HG03460 (cell line): ENCODE measurements around the gene GALNT8.
"Not testable (repeated sequence)": the region's sequence is repeated elsewhere in the genome, so short reads cannot be mapped to it uniquely, and the experiment has no call there.

Experiments
- ATAC-seq: cut with Tn5 transposase; IDR thresholded peaks from one replicate; pipeline ENCODE4 v1.9.1; 2021; ENCODE audit not compliant: unreplicated experiment

Gene GALNT8

DNA sequence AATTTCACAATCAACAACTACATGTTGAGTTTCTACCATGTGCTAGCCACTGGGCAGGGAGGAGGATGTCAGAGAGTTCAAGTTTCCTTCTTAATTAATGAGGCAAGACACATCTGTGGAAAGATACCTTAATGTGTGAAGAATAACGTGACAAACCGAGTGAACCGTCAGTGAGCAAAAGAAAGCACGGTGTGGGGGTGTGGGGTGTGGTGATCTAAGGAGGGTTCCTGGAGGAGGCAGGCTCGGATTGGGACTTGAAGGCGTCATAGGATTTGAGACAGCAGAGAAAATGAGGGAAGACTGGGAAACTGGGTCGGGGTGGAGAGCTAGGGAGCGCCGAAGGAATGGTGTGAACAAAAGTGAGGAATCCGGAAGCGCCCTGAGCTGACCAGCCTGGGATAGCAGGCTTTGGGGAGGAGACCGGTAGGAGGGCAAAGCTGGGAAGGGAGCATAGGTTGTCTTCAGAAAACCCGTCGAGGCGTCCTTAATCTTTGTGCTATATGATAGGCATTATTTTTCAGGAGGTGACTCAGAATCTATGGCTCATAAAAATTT lies 22.3 kb downstream of the GALNT8 start:
- ATAC-seq, result no peak

GRCh38 chr12:4743046-4743445 lies 22.8 kb downstream of the GALNT8 start:
- ATAC-seq, result no peak

DNA sequence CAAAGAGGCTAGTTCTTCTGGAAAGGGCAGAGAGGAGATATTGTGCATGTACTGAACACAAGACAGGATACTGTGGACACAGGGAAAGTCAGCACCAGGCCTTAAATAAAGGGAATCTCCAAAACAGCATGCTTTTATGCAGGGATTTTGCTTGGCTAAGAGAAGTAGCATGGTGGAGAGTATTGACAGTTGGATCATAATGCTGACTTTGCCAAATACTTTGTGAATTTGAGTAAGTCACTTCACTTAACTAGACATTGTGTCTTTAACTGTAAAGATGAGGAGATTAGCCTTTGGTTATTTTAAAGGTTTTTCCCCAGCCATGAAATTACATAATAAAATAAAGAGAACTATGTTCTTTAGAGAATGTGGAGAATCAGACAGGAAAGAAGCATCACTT lies 24.5 kb downstream of the GALNT8 start:
- ATAC-seq, result no peak

DNA sequence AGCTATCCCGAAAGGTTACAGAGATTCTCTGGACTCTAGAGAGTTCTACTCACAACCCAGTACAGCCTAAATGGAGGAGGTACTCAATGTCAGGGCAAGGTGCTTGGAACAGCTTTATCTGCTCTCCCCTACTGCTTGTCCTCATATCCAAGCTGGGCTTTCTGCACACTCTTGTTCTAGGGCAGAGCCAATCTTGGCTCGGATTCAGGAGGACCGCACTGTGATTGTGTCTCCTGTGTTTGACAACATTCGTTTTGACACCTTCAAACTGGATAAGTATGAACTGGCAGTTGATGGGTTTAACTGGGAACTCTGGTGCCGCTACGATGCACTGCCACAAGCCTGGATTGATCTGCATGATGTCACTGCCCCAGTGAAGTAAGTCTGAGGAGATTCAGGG lies 25.0 kb downstream of the GALNT8 start:
- no peak for ATAC-seq

GRCh38 chr12:4751654-4752053 lies 31.5 kb downstream of the GALNT8 start:
- not testable (repeated sequence) for ATAC-seq

GRCh38 chr12:4762773-4763172 lies 42.6 kb downstream of the GALNT8 start:
- ATAC-seq, result no peak

- no peak for ATAC-seq
Measured at GRCh38 chr12:4763549-4763948, 43.3 kb downstream of the GALNT8 start.

- ATAC-seq, result no peak
Measured at GRCh38 chr12:4766445-4766844, 46.2 kb downstream of the GALNT8 start.

- no peak for ATAC-seq
Measured at GRCh38 chr12:4767186-4767585, 47.0 kb downstream of the GALNT8 start.

DNA sequence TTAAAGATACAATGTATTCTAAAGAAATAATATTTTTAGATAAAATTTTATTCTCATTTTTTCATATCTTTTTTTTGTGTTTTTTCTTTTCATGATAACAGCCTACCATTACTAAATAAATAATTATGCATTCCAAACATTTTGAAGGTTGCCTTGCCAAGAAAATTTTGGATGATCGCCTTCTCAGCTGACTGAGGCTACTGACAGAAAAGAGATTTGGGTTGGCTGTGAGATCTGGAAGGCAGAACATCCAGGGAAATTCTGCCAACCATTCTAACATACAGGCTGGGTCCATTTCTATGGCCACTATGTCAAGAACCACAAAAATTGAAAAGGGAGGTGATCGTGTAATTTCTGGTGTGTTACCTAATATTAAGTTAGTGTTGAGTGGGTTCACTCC lies 48.1 kb downstream of the GALNT8 start:
- no peak for ATAC-seq

GRCh38 chr12:4769073-4769472 lies 48.9 kb downstream of the GALNT8 start:
- no peak for ATAC-seq

GRCh38 chr12:4771172-4771959 lies 51.2 kb downstream of the GALNT8 start:
- ATAC-seq, result no peak

- no peak for ATAC-seq
Measured at GRCh38 chr12:4771960-4772566, 51.9 kb downstream of the GALNT8 start.

DNA sequence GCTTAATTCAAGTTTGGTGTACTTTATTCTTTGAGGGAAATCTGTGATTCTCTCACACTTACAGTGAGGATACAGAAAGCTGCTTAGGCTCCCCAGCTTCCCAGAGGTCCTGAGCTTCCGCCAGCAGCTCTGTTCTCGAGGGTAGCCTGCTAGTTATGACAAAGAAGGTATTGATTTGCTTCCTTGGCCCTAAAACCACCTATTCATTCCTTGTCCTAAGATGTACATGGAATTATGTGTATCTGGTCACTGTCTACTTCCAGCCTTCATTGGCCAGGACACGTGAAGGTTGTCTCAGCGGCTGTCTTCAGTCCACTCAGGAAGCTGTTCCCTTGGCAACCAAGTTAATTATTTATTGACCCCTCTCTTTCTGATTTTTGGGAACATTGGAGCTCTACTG lies 55.7 kb downstream of the GALNT8 start:
- no peak for ATAC-seq

- no peak for ATAC-seq
Measured at GRCh38 chr12:4779749-4780148, 59.5 kb downstream of the GALNT8 start.

DNA sequence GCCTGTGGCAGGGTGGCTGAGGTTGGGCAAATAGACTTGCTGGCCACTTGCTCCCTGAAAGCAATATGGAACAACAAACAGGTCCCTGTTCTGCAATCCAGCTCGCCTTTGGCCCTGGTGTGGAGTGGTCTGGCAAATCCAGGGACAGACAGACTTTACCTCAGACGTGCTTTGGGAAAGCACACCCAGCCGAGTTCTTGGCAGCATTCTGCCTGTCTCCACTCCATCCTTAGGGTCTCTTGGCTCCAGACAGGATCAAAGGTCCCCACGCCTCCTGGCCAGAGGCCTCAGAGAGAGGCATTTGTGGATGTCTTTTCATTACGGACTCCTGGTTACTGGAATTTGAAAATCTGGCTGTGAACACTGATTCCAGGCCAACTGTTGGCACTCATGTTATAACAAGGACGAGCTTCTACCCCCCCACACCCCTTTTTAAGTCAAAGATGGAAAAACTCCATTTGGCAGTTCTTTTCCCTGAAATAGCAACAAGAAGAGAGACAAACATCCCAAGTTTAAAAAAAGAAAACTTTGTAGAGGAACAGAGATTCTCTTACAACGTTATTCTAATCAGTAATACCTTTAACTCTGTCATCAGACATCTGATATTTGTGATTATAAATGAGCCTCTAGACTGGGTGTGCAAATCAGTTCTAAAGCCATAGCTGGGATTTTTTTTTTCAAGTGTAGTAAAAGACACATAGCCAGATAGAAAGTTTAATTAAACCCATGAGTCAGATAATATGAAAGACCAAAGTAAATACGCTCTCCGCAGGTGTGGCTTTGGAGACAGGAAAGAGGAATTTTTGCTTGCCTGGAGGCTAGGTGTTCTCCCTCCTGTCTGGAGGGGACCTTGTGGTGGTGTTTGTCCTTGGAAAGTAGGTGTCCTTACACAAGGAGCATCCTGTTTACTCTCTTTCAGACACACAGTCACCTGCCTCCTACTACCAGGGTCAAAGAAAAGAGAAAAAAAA lies 60.7 kb downstream of the GALNT8 start:
- ATAC-seq, result no peak

DNA sequence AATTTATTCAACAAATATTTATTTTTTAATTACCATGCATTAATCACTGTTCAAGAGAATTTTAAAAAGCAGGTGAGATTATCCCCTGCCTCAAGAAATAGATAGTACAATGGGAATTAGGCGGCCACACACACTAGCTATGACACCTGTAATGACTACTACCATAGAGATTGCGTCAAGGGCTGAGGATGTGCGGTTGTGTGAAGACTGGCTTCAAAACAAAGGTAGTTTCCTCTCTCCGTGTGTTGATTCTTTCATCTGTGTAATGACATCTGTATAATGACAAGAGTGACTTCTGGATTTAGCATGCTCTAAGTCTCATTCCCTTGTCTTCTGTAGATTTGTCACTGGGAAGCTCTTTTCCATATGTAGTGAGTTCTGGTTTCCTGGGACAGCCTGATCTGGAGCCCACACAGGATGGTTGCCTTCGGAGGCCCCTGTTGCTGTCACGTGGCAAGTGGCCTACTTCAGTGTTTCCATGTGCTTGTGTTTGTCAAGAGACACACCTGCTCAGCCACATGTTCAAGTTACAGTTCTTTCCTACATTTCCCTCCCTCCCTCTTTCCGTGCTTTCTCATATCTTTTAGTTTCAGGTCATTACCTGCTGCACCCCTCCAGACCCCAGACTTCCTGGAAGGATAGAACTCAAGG lies 64.3 kb downstream of the GALNT8 start:
- no peak for ATAC-seq

DNA sequence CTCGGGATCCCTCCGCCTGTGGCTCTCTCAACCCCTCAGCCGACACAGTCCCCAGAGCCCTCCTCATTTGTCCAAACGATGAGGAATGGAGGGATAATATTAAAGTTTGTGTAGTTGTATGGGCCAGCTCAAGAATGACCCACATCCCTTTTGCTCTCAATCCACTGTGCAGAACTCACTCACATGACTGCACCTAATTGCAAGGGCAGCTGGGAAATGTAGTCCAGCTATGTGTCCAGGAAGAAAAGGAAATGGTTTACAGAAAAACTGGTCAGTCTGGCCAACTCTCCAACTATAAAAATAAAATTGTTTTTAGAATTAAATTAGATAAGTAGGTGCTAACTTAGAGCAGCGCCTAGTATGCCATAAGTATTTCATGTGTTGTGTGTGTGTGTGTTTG lies 66.6 kb downstream of the GALNT8 start:
- no peak for ATAC-seq

- ATAC-seq, result no peak
Measured at GRCh38 chr12:4787965-4788364, 67.8 kb downstream of the GALNT8 start.

DNA sequence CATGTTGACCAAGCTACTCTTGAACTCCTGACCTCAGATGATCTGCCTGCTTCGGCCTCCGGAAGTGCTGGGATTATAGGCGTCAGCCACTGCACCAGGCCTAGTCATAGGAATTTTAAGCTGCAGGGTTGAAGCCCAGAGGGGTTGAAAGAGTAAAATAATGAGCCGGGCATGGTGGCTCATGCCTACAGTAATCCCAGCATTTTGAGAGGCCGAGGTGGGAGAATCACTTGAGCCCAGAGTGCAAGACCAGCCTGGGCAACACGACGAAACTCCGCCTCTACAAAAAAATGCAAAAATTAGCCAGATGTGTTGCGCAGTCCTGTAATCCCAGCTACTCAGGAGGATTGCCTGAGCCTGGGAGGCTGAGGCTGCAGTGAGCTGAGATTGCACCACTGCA lies 69.6 kb downstream of the GALNT8 start:
- ATAC-seq, result no peak

DNA sequence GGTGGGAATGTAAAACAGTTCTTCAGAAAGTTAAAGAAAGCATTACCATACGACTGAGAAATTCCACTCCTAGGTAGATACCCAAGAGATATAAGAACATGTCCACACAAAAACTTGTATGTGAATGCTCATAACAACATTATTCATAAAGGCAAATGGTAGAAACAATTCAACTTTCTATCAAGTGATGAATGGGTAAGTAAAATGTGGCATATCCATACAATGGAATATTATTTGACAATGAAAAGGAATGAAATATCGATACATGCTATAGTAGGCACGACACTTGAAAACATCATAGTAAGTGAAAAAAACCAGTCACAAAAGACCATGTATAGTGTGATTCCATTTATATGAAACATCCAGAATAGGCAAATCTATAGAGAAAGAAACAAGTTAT lies 71.3 kb downstream of the GALNT8 start:
- ATAC-seq, result no peak
